Cardiac atrium fibroblast (primary cell): ENCODE results near the gene CYP1B1. TPM values are rescaled to one million over a fixed set of nuclear protein-coding genes. Genes with fewer than 3 reads are reported as not detected.

Source experiments
- total RNA-seq: library from RNA; depleted of rRNA; stranded (reverse); fragments of >200 nt; gene quantifications from 2 replicates; pipeline ENCODE4 v1.2.3, GENCODE V29; 2015

Gene CYP1B1
- total RNA-seq = 13.2 and 64.0 TPM in 2 replicates

GRCh38 chr2:38075507-38076151, at the start of gene CYP1B1:
TSS of gene CYP1B1 (minus strand) at chr2:38076151. CDS start at chr2:38075388, 763 bp downstream.

Other genes starting within 250 kb of the CYP1B1 start
- 4.0 and 6.5 TPM in 2 replicates for gene RMDN2, start 150.9 kb downstream of the CYP1B1 start, total RNA-seq